Measurements from ENCODE around the gene ASGR1. TPM values are rescaled to one million over a fixed set of nuclear protein-coding genes. Genes with fewer than 3 reads are reported as not detected.
"Not testable (repeated sequence)": the region's sequence is repeated elsewhere in the genome, so short reads cannot be mapped to it uniquely, and the experiment has no call there.

The ASGR1 gene
- total RNA-seq, 1 experiment from 2014 or later, result 0.95 TPM

DNA sequence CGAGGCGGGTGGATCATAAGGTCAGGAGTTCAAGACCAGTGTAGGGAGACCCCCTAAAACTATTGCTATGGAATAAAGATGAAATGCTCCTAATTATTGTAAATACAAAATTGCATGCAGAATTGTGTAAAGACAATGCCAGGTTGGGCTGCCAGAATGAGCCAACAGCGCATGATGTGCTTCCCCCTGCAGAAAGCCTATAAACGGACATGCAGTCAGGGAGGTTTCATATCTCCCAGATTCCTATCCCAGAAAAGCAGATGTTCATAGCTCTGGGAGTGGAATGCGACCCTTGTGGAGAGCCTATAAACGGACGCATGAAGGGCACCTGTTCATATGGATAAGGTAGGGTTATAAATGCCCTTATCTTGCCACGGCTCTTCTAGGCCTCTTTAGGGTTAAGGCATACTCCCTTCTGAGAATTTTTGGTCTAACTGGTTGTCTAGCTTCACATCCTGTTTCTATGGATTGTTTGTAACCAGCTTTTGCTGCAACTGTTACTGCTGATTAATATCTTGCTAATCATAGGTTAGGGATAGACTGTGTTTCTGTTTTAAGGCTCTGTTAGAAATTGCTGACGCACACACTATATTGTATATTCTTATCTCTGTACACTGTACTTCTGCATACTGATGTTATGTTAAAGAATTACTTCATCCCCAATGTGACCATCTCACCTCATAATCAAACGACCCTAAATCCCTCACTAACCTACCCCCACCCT lies 10.2 kb downstream of the ASGR1 start:
- DNase-seq; H3K27ac ChIP-seq (ENCODE audit: low read length); H3K27me3 ChIP-seq (ENCODE audit: low read length); CTCF ChIA-PET; H3K4me2 ChIP-seq (ENCODE audit: low read length); H3K9ac ChIP-seq (ENCODE audit: low read length); H3K9me3 ChIP-seq (ENCODE audit: low read length); POLR2A ChIA-PET (ENCODE audit: unreplicated experiment); H3F3A ChIP-seq (ENCODE audit: low read length, unreplicated experiment); H2AFZ ChIP-seq (ENCODE audit: low read length); H4K20me1 ChIP-seq (ENCODE audit: low read length); H3K4me3 ChIP-seq (ENCODE audit: low read length); H3K36me3 ChIP-seq (ENCODE audit: low read depth, low read length); H3K9me2 ChIP-seq (replicated peaks; ENCODE audit: low read length); H3K4me1 ChIP-seq (ENCODE audit: insufficient read depth, low read length); intact Hi-C loops (cut with micrococcal nuclease); BruUV-seq (replicated peaks); ATAC-seq; H3K79me2 ChIP-seq (ENCODE audit: low read length): not testable (repeated sequence)

- no peaks in the 10 kb centered on the region for H3F3A ChIP-seq (ENCODE audit: low read length, unreplicated experiment)
- no peak overlapping the region for H3K4me2 ChIP-seq (ENCODE audit: low read length)
- ATAC-seq (no peak), DNase-seq (no peak)
- H3K4me1 ChIP-seq (ENCODE audit: insufficient read depth, low read length), result no peaks in the 10 kb centered on the region; the same call in 1 of the 2 replicates
- no TSS peak for BruUV-seq (replicated peaks)
- no peaks in the 10 kb centered on the region for H3K9me2 ChIP-seq (replicated peaks; ENCODE audit: low read length)
- H2AFZ ChIP-seq (ENCODE audit: low read length), result no peak overlapping the region
- no peak overlapping the region for H3K27ac ChIP-seq (ENCODE audit: low read length)
- no peaks in the 10 kb centered on the region for H3K27me3 ChIP-seq (ENCODE audit: low read length)
- intact Hi-C loops (cut with micrococcal nuclease), result no loop called here
- H3K4me3 ChIP-seq (ENCODE audit: low read length), result no peak overlapping the region
- no peaks in the 10 kb centered on the region for H3K79me2 ChIP-seq (ENCODE audit: low read length)
- TF ChIP-seq EZH2phosphoT487 (IDR thresholded peaks at IDR 0.05; ENCODE audit: borderline replicate concordance, low read length) (no peak), CTCF (conservative IDR thresholded peaks at IDR 0.05; ENCODE audit: low read depth, low read length) (no peak), EZH2 (IDR thresholded peaks at IDR 0.05; ENCODE audit: low read length, unreplicated experiment) (no peak)
- CTCF ChIA-PET, result no interaction called here
- no peaks in the 10 kb centered on the region for H3K9me3 ChIP-seq (ENCODE audit: low read length)
- no peaks in the 10 kb centered on the region for H4K20me1 ChIP-seq (ENCODE audit: low read length)
- H3K9ac ChIP-seq (ENCODE audit: low read length), result no peak overlapping the region
- H3K36me3 ChIP-seq (ENCODE audit: low read depth, low read length), result no peaks in the 10 kb centered on the region
- POLR2A ChIA-PET (ENCODE audit: unreplicated experiment), result interaction anchor here (0.6 kb wide), 1 partner anchor 1382 kb away, joined by 3 read pairs; no protein-coding TSS in a partner anchor
Observed at GRCh38 chr17:7167832-7168231, 11.3 kb downstream of the ASGR1 start.

DNA sequence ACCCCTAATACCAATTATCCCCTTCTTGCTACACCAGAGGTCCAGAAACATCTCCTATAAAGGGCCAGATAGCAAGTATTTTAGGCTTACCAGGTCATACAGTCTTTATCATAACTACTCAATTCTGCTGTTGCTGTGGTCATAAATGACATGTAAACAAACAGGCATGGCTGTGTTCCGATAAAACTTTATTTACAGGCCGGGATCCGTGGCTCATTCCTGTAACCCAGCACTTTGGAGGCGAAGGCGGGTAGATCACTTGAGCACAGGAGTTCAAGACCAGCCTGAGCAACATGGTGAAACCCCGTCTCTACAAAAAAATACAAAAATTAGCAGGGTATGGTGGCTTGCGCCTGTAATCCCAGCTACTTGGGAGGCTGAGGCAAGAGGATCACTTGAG lies 12.3 kb downstream of the ASGR1 start:
- CTCF ChIA-PET, result no interaction called here
- Histone ChIP-seq H3K9me3 (ENCODE audit: low read length) (no peaks in the 10 kb centered on the region), H4K20me1 (ENCODE audit: low read length) (no peaks in the 10 kb centered on the region), H3K27ac (ENCODE audit: low read length) (no peak overlapping the region), H3F3A (ENCODE audit: low read length, unreplicated experiment) (no peaks in the 10 kb centered on the region), H3K36me3 (ENCODE audit: low read depth, low read length) (no peaks in the 10 kb centered on the region), H3K79me2 (ENCODE audit: low read length) (no peaks in the 10 kb centered on the region), H3K4me2 (ENCODE audit: low read length) (no peak overlapping the region), H3K9me2 (replicated peaks; ENCODE audit: low read length) (no peaks in the 10 kb centered on the region), H3K4me3 (ENCODE audit: low read length) (no peak overlapping the region), H3K4me1 (ENCODE audit: insufficient read depth, low read length) (no peaks in the 10 kb centered on the region; the same call in 1 of the 2 replicates), H3K9ac (ENCODE audit: low read length) (no peak overlapping the region), H2AFZ (ENCODE audit: low read length) (no peak overlapping the region), H3K27me3 (ENCODE audit: low read length) (no peaks in the 10 kb centered on the region)
- TF ChIP-seq CTCF (conservative IDR thresholded peaks at IDR 0.05; ENCODE audit: low read depth, low read length), result no peak
- no TSS peak for BruUV-seq (replicated peaks)
- ATAC-seq (no peak), DNase-seq (no peak)
- POLR2A ChIA-PET (ENCODE audit: unreplicated experiment), result no interaction called here
- intact Hi-C loops (cut with micrococcal nuclease), result no loop called here

GRCh38 chr17:7159571-7159970 lies 19.6 kb downstream of the ASGR1 start:
- H3K9me2 ChIP-seq (replicated peaks; ENCODE audit: low read length); H3K27ac ChIP-seq (ENCODE audit: low read length); POLR2A ChIA-PET (ENCODE audit: unreplicated experiment); H3K36me3 ChIP-seq (ENCODE audit: low read depth, low read length); H3K4me3 ChIP-seq (ENCODE audit: low read length); intact Hi-C loops (cut with micrococcal nuclease); H3K4me2 ChIP-seq (ENCODE audit: low read length); H3F3A ChIP-seq (ENCODE audit: low read length, unreplicated experiment); H3K79me2 ChIP-seq (ENCODE audit: low read length); H3K9me3 ChIP-seq (ENCODE audit: low read length); ATAC-seq; H3K9ac ChIP-seq (ENCODE audit: low read length); H3K27me3 ChIP-seq (ENCODE audit: low read length); BruUV-seq (replicated peaks); DNase-seq; H2AFZ ChIP-seq (ENCODE audit: low read length); H4K20me1 ChIP-seq (ENCODE audit: low read length); H3K4me1 ChIP-seq (ENCODE audit: insufficient read depth, low read length): not testable (repeated sequence)
- CTCF ChIA-PET, result interaction anchor here (0.7 kb wide), 1 partner anchor 29 kb away, joined by 3 read pairs; no protein-coding TSS in a partner anchor

DNA sequence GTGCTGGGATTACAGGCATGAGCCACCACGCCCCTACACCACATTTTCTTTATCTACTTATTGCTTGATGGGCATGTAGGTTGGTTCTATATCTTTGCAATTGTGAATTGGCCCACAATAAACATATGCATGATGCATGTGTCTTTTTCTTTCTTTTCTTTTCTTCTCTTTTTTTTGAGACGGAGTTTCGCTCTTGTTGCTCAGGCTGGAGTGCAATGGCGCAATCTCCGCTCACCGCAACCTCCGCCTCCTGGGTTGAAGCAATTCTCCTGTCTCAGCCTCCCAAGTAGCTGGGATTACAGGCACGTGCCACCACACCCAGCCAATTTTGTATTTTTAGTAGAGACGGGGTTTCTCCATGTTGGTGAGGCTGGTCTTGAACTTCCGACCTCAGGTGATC lies 20.7 kb downstream of the ASGR1 start:
- CTCF ChIA-PET, result interaction anchor here (0.9 kb wide), 1 partner anchor 113 kb away, joined by 3 read pairs; no protein-coding TSS in a partner anchor

More for the DNA sequence above, 20.7 kb downstream of the ASGR1 start:
- H3K4me2 ChIP-seq (ENCODE audit: low read length); H4K20me1 ChIP-seq (ENCODE audit: low read length); H3K9me2 ChIP-seq (replicated peaks; ENCODE audit: low read length); H3K4me3 ChIP-seq (ENCODE audit: low read length); ATAC-seq; H3K27me3 ChIP-seq (ENCODE audit: low read length); H3K9ac ChIP-seq (ENCODE audit: low read length); H3K79me2 ChIP-seq (ENCODE audit: low read length); H3F3A ChIP-seq (ENCODE audit: low read length, unreplicated experiment); H3K4me1 ChIP-seq (ENCODE audit: insufficient read depth, low read length); H2AFZ ChIP-seq (ENCODE audit: low read length); H3K36me3 ChIP-seq (ENCODE audit: low read depth, low read length); intact Hi-C loops (cut with micrococcal nuclease); DNase-seq; H3K9me3 ChIP-seq (ENCODE audit: low read length); H3K27ac ChIP-seq (ENCODE audit: low read length); BruUV-seq (replicated peaks); POLR2A ChIA-PET (ENCODE audit: unreplicated experiment): not testable (repeated sequence)
